K562 (cell line): Measurements from ENCODE around the gene MBOAT1. TPM values are rescaled to one million over a fixed set of nuclear protein-coding genes. Genes with fewer than 3 reads are reported as not detected.
A peak's percentile ranks its signal among the peaks of the same experiment; 100 is the strongest.

Experiments
- ATAC-seq: fragments of 200-7000 bp; cut with Tn5 transposase; 3 replicates; pipeline ENCODE4 v1.9.1; 2020; ENCODE audit warnings: moderate library complexity
- BruUV-seq: library from RNA; stranded (reverse); fragments of 400-500 nt; replicated peaks from 2 replicates; lab custom pipeline; 2021; lab: Mats Ljungman, UMichigan
- CTCF ChIA-PET: fragments of 300-600 bp; formaldehyde crosslinking; extraction: SDS; loops from one replicate; lab custom pipeline; 2021; ENCODE audit warnings: low intra/inter-chr PET ratio; lab: Yijun Ruan, JAX
- POLR2A ChIA-PET: fragments of 300-600, 350-650 bp; sonication (Branson Sonifier 250); formaldehyde crosslinking; extraction: SDS; loops from one replicate; lab custom pipeline; 2021; ENCODE audit warnings: antibody characterized with exemption, inconsistent platforms; lab: Yijun Ruan, JAX
- DNase-seq, 4 experiments: peaks; one replicate each; pipeline versions ENCODE4 v3.0.0 to v3.0.0-alpha.2; 2011 to 2018; ENCODE audit warnings: low spot score in 3 of 4, mixed read lengths in 3 of 4; ENCODE audit errors: extremely low read depth in 1 of 4
- FAIRE-seq: peaks from 2 replicates; lab custom pipeline; 2011; peaks lifted over from hg19 to GRCh38; lab: Jason Lieb, UNC
- H2AFZ ChIP-seq: 2 replicates; pipeline ENCODE4 v1.6.0; 2011; ENCODE audit warnings: low read depth, low read length, control low read depth, inconsistent platforms
- H3K27ac ChIP-seq: fragments of 200-600 bp; 3 replicates; pipeline ENCODE4 v1.8.0; 2011; ENCODE audit warnings: low read depth, mild to moderate bottlenecking, control low read depth, inconsistent platforms, low read length, moderate library complexity, mixed read lengths; ENCODE audit errors: extremely low read depth
- H3K27me3 ChIP-seq, 2 experiments: fragments of 300-600 bp in 1 of 2; 2 replicates in 1 of 2; 3 replicates in 1 of 2; pipeline versions ENCODE4 v1.6.0 to v1.8.0; 2011; ENCODE audit warnings: inconsistent platforms in 2 of 2, low read length in 2 of 2, mild to moderate bottlenecking in 1 of 2, mixed read lengths in 1 of 2, moderate library complexity in 1 of 2; ENCODE audit not compliant: control insufficient read depth in 2 of 2, insufficient read depth in 2 of 2
- H3K36me3 ChIP-seq: fragments of 300-600 bp; 3 replicates; pipeline ENCODE4 v1.8.0; 2011; ENCODE audit warnings: mild to moderate bottlenecking, low read length, inconsistent platforms; ENCODE audit not compliant: control insufficient read depth, insufficient read depth
- H3K4me1 ChIP-seq, 2 experiments: fragments of 200-600 bp in 1 of 2; replicated peaks in 1 of 2; 2 replicates in 1 of 2; 3 replicates in 1 of 2; pipeline versions ENCODE4 v1.5.1 to v1.8.0; 2011; ENCODE audit warnings: inconsistent platforms in 2 of 2, low read length in 2 of 2, mild to moderate bottlenecking in 1 of 2, mixed read lengths in 1 of 2, moderate library complexity in 1 of 2; ENCODE audit not compliant: control insufficient read depth in 2 of 2, insufficient read depth in 2 of 2
- H3K4me2 ChIP-seq: 2 replicates; pipeline ENCODE4 v1.6.1; 2011; ENCODE audit warnings: low read length, control low read depth, inconsistent platforms, mixed read lengths; ENCODE audit not compliant: insufficient read depth
- H3K4me3 ChIP-seq: fragments of 200-600 bp; sonication (generic), shearing (Covaris generic); 2 replicates; pipeline ENCODE4 v1.5.1; 2016; ENCODE audit warnings: control low read depth, inconsistent platforms
- H3K79me2 ChIP-seq: fragments of 200-600 bp; 3 replicates; pipeline ENCODE4 v1.8.0; 2011; ENCODE audit warnings: low read length, inconsistent platforms; ENCODE audit not compliant: control insufficient read depth, insufficient read depth
- H3K9ac ChIP-seq, 2 experiments: 2 replicates each; pipeline versions ENCODE4 v1.6.0 to v1.6.1; 2011; ENCODE audit warnings: low read depth in 2 of 2, low read length in 2 of 2, control low read depth in 1 of 2, inconsistent platforms in 1 of 2, mild to moderate bottlenecking in 1 of 2, mixed read lengths in 1 of 2; ENCODE audit not compliant: insufficient read depth in 1 of 2
- H3K9me1 ChIP-seq: one replicate; pipeline ENCODE4 v1.6.0; 2011; ENCODE audit warnings: inconsistent platforms, mild to moderate bottlenecking, low read length, moderate library complexity; ENCODE audit not compliant: control insufficient read depth, insufficient read depth
- H3K9me3 ChIP-seq: replicated peaks from 2 replicates; pipeline ENCODE4 v1.5.1; 2011; ENCODE audit warnings: low read depth, low read length, inconsistent platforms; ENCODE audit not compliant: control insufficient read depth, insufficient read depth
- H4K20me1 ChIP-seq: replicated peaks from 2 replicates; pipeline ENCODE4 v1.6.1; 2011; ENCODE audit warnings: low read length, inconsistent platforms, mixed read lengths; ENCODE audit not compliant: control insufficient read depth, insufficient read depth
- HMBOX1 ChIP-seq: sonication (generic); IDR thresholded peaks from 2 replicates; pipeline ENCODE4 v1.6.1; 2016
- MAFF ChIP-seq: IDR thresholded peaks from 2 replicates; pipeline ENCODE4 v1.6.1; 2012; ENCODE audit warnings: low read length, improper control_type of control experiment
- MAFG ChIP-seq: fragments of 450-650 bp; conservative IDR thresholded peaks from 2 replicates; pipeline ENCODE4 v1.6.1; 2016; ENCODE audit warnings: missing genetic modification characterization, missing compliant biosample characterization
- MCM3 ChIP-seq: fragments of 450-650 bp; IDR thresholded peaks from 2 replicates; pipeline ENCODE4 v1.6.1; 2016
- TAL1 ChIP-seq: fragments of 450-650 bp; IDR thresholded peaks from 2 replicates; pipeline ENCODE4 v1.6.1; 2016; ENCODE audit warnings: mild to moderate bottlenecking
- TARDBP ChIP-seq: fragments of 450-650 bp; IDR thresholded peaks from 2 replicates; pipeline ENCODE4 v1.6.1; 2016
- UBTF ChIP-seq, 2 experiments: IDR thresholded peaks; 2 replicates each; pipeline ENCODE4 v1.6.1; 2012; ENCODE audit warnings: improper control_type of control experiment in 2 of 2, low read depth in 2 of 2, low read length in 2 of 2, borderline replicate concordance in 1 of 2
- ZNF316 ChIP-seq: fragments of 450-650 bp; IDR thresholded peaks from 2 replicates; pipeline ENCODE4 v1.6.1; 2016
- ZNF444 ChIP-seq: fragments of 250-450 bp; sonication (Bioruptor Pico); IDR thresholded peaks from 2 replicates; pipeline ENCODE4 v1.4.0; 2020; ENCODE audit warnings: mild to moderate bottlenecking, moderate library complexity
- WGBS: fragments of 100-300 bp; shearing (Covaris generic); methylation state at CpG from one replicate; pipeline ENCODE4 v1.1.6; 2016; ENCODE audit warnings: low coverage, mixed read lengths; ENCODE audit not compliant: insufficient coverage; ENCODE audit errors: missing lambda C conversion rate; 5-methylcytosine and 5-hydroxymethylcytosine counted together
- in situ Hi-C: fragments of 300-500 bp; cut with MboI; formaldehyde crosslinking; loops from 4 replicates; pipeline ENCODE4 v1.15.0; 2018; ENCODE audit warnings: inconsistent platforms, mixed read lengths
- intact Hi-C: fragments of 100-400 bp; cut with micrococcal nuclease; formaldehyde crosslinking; loops from 2 replicates; pipeline ENCODE4 v1.14.2; 2022
- polyA plus RNA-seq, 8 experiments: library from polyadenylated mRNA; depleted of rRNA in 4 of 8; stranded (reverse) in 5 of 8; unstranded in 3 of 8; fragments of >200 nt; fragmentation: Nextera tagmentation in 2 of 8; fragmentation: Illumina TruSeq in 1 of 8; extraction: Ambion mirVana in 2 of 8; extraction: Trizol in 1 of 8; gene quantifications; 2 replicates each; pipeline versions ENCODE4 v1.2.1 to v1.2.3, GENCODE V29; 2011 to 2014; ENCODE audit warnings: inconsistent platforms in 1 of 8, missing spikeins in 1 of 8
- total RNA-seq, 7 experiments: library from RNA; depleted of rRNA in 6 of 7; stranded (reverse); fragments of >200 nt in 6 of 7; fragmentation: Illumina TruSeq in 2 of 7; extraction: Trizol in 2 of 7; gene quantifications; 2 replicates each; pipeline versions ENCODE4 v1.2.1 to v1.2.3, GENCODE V29; 2011 to 2021; ENCODE audit warnings: low replicate concordance in 1 of 7
- TF ChIP-seq, protein P1 (sequence below): fragments of 250-450 bp; sonication (Bioruptor Pico); IDR thresholded peaks from 2 replicates; pipeline ENCODE4 v1.9.0; 2021; ENCODE audit warnings: mild to moderate bottlenecking
- TF ChIP-seq, protein P2 (sequence below): sonication (generic); formaldehyde crosslinking; IDR thresholded peaks from 2 replicates; pipeline ENCODE4 v1.4.0; 2020; ENCODE audit warnings: mild to moderate bottlenecking, missing genetic modification reagents

MBOAT1 gene
- total and polyA plus RNA-seq, 9 of the 15 experiments (the other 6 are each of a cell fraction or from before 2014, with no cell fraction given): 0.13 to 16.5 (median 10.3) TPM

- Histone ChIP-seq H2AFZ (no peak overlapping the region), H3K36me3 (no peaks in the 10 kb centered on the region), H3K27ac (no peak overlapping the region), H3K4me3 (no peak overlapping the region), H3K4me2 (no peak overlapping the region), H3K27me3 (0 out of 5 replicates have a peak, but pooled peaks cover 0 to 7% of the 10 kb centered on the region in 2 experiments), H3K9me1 (no peaks in the 10 kb centered on the region), H3K9ac (no peak overlapping the region), H3K79me2 (no peaks in the 10 kb centered on the region), H3K9me3 (peaks cover 11% of the 10 kb centered on the region), H4K20me1 (no peaks in the 10 kb centered on the region), H3K4me1 (peaks cover 8 to 15% of the 10 kb centered on the region in 2 experiments; a peak in 4 of 5 replicates)
- intact Hi-C loops: no loop called here
- ChIA-PET CTCF (no interaction called here), POLR2A (no interaction called here)
- DNase-seq: no peak
- no peak for FAIRE-seq
- TF ChIP-seq ZNF316: 0 out of 2 replicates have a peak, but pooled peaks have one; percentile 14
- 0 out of 2 replicates have a peak, but pooled peaks have one; percentile 9 for TF ChIP-seq MAFF
- no peak for TF ChIP-seq HMBOX1
- no TSS peak for BruUV-seq
- no peak for ATAC-seq
- WGBS: 40% methylated on average over 6 of the region's 6 CpGs
- in situ Hi-C loops: no loop called here
Observed at GRCh38 chr6:20071998-20072397, 140.3 kb downstream of the MBOAT1 start.

DNA sequence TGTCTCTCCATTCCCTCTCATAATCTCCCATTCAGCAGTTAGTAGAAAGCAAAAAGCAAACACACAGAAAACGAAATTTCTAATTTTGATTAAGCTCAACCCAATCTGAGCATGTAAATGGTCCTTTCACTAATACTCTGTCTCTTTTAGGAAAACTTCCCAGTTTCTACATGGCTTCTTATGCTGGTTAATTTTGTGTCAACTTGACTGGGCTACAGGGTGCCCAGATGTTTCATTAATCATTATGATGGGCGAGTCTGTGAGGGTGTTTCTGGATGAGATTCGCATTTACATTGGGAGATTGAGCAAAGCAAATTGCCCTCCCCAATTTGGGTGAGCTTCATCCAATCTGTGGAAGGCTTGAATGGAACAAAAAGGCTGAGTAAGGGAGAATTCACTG lies 142.2 kb downstream of the MBOAT1 start:
- WGBS: 45% methylated on average over 3 of the region's 3 CpGs
- no peak overlapping the region for H3K9ac ChIP-seq
- H4K20me1 ChIP-seq: no peaks in the 10 kb centered on the region
- no peaks in the 10 kb centered on the region for H3K9me1 ChIP-seq
- 0 out of 5 replicates have a peak, but pooled peaks cover 3 to 6% of the 10 kb centered on the region in 2 experiments for H3K27me3 ChIP-seq
- POLR2A ChIA-PET: interaction anchor here (1.1 kb wide), 1 partner anchor 35 kb away, joined by 4 read pairs; no protein-coding TSS in a partner anchor
- no peak for FAIRE-seq
- no peak overlapping the region for H3K27ac ChIP-seq
- in situ Hi-C loops: no loop called here
- BruUV-seq: no TSS peak
- ATAC-seq: no peak
- no peak overlapping the region for H3K4me3 ChIP-seq
- intact Hi-C loops: no loop called here
- H3K4me2 ChIP-seq: no peak overlapping the region
- DNase-seq: no peak
- peaks cover 11% of the 10 kb centered on the region for H3K9me3 ChIP-seq
- H3K79me2 ChIP-seq: no peaks in the 10 kb centered on the region
- CTCF ChIA-PET: no interaction called here
- H3K36me3 ChIP-seq: no peaks in the 10 kb centered on the region
- peaks cover 8 to 15% of the 10 kb centered on the region in 2 experiments; a peak in 4 of 5 replicates for H3K4me1 ChIP-seq
- H2AFZ ChIP-seq: no peak overlapping the region; the same call in 1 of the 2 replicates
- TF ChIP-seq ZNF316 (0 out of 2 replicates have a peak, but pooled peaks have one; percentile 24), MAFG (tag) (0 out of 2 replicates have a peak, but pooled peaks have one; percentile 26), TAL1 (no peak), UBTF (IDR thresholded peaks at IDR 0.05; ENCODE audit: borderline replicate concordance in 1 of 2, low read depth in 2 of 2, low read length in 2 of 2) (no peak), ZNF444 (CRISPR knock-in tag) (no peak), MCM3 (no peak), TARDBP (no peak)
- TF ChIP-seq, protein P1, sequence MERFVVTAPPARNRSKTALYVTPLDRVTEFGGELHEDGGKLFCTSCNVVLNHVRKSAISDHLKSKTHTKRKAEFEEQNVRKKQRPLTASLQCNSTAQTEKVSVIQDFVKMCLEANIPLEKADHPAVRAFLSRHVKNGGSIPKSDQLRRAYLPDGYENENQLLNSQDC (CRISPR knock-in tag): no peak
- TF ChIP-seq, protein P2, sequence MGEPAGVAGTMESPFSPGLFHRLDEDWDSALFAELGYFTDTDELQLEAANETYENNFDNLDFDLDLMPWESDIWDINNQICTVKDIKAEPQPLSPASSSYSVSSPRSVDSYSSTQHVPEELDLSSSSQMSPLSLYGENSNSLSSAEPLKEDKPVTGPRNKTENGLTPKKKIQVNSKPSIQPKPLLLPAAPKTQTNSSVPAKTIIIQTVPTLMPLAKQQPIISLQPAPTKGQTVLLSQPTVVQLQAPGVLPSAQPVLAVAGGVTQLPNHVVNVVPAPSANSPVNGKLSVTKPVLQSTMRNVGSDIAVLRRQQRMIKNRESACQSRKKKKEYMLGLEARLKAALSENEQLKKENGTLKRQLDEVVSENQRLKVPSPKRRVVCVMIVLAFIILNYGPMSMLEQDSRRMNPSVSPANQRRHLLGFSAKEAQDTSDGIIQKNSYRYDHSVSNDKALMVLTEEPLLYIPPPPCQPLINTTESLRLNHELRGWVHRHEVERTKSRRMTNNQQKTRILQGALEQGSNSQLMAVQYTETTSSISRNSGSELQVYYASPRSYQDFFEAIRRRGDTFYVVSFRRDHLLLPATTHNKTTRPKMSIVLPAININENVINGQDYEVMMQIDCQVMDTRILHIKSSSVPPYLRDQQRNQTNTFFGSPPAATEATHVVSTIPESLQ (CRISPR knock-in tag): no peak
